MM.1S (cell line): ENCODE measurements around the gene NKX2-3.

Source experiments
- EZH2 ChIP-seq: fragments of 300-600 bp; sonication (generic); optimal IDR thresholded peaks from 2 replicates; pipeline ENCODE3; 2017; ENCODE audit warnings: low read depth, mild to moderate bottlenecking, antibody characterized with exemption, low read length, mixed read lengths
- TF ChIP-seq, protein P1 (sequence below): fragments of 300-600 bp; sonication (generic); IDR thresholded peaks from 2 replicates; pipeline ENCODE4 v1.5.1; 2016; ENCODE audit warnings: antibody characterized with exemption, low read length, mixed read lengths

DNA sequence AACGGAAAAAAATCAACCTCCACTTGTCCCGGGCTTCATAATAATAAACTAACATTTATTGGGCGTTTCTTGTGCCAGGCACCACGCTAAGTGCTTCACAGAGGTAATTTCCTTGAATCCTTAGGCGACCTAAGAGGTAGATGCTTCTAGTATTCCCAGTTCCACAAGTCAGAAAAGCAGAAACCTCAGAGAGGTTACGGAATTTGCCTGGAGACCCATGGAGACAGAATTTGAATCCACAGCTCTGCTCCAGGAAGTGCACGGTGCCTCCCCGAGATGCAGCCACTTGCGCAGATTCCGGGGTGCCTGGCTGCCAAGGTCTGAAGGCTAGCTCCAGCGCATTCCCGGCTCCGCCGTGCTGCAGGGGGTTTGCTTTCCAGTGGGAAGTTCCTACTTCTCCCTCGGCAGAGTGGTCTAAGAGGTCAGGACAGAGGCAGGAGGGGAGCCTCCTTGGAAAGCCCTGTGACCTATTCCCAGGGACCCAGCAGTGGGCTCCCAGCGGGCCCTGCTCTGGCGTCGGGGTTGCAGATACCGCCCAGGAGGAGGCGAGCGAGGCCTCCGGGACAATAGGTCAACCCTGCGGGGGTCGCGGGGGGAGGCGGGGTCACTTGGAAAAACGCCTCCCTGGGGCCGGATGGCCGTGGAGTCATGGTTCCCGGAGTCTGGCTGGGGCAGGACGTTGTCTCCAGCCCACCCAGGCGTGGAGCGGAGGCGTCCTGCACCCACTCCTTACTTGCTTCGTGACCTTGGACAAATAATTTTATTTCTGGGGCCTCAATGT lies 10.1 kb upstream of the NKX2-3 start:
- TF ChIP-seq, protein P1, sequence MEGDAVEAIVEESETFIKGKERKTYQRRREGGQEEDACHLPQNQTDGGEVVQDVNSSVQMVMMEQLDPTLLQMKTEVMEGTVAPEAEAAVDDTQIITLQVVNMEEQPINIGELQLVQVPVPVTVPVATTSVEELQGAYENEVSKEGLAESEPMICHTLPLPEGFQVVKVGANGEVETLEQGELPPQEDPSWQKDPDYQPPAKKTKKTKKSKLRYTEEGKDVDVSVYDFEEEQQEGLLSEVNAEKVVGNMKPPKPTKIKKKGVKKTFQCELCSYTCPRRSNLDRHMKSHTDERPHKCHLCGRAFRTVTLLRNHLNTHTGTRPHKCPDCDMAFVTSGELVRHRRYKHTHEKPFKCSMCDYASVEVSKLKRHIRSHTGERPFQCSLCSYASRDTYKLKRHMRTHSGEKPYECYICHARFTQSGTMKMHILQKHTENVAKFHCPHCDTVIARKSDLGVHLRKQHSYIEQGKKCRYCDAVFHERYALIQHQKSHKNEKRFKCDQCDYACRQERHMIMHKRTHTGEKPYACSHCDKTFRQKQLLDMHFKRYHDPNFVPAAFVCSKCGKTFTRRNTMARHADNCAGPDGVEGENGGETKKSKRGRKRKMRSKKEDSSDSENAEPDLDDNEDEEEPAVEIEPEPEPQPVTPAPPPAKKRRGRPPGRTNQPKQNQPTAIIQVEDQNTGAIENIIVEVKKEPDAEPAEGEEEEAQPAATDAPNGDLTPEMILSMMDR = no peak
- no peak for TF ChIP-seq EZH2
